Esophagus mucosa (tissue), 1 donor: ENCODE data around the gene ZNF414. TPM values are rescaled to one million over a fixed set of nuclear protein-coding genes. Genes with fewer than 3 reads are reported as not detected.

ENCODE experiments used
- ATAC-seq: fragments of 200-7000 bp; cut with Tn5 transposase; one replicate; pipeline ENCODE4 v1.9.1; 2020
- total RNA-seq: library from RNA; stranded (reverse); gene quantifications from one replicate; pipeline ENCODE4 v1.2.4, GENCODE V29; 2023
- donor health status: DM: yes; HTN: yes; CAD: no.

ZNF414 gene
- total RNA-seq, 1 donor from 2014 or later: 13.3 TPM

DNA sequence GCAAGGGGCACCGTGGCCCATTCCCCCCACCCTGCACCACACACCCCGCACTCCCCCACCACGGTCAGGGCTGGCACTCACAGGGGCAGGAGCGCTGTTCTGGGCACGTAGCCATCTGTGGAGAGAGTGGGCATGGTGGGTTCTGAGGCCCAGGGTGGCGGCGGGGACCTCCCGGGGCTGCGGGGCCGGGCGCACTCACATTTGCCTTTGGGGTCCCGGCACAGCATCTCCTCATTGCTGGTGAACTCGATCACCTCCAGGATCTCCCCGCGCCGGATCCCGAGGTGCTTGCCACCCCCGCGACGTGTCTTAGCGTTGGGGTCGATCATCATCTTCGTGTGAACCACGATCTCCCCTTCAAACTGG is 23.6 kb downstream of the ZNF414 start:
- peak; percentile 0 for ATAC-seq

GRCh38 chr19:8489561-8490394 is 24.2 kb downstream of the ZNF414 start:
- peak; percentile 90 for ATAC-seq

- ATAC-seq: no peak
Measured at GRCh38 chr19:8488365-8488764, 25.6 kb downstream of the ZNF414 start.

- no peak for ATAC-seq
Measured at GRCh38 chr19:8487137-8487851, 26.7 kb downstream of the ZNF414 start.

- no peak for ATAC-seq
Measured at GRCh38 chr19:8486661-8487136, 27.3 kb downstream of the ZNF414 start.

DNA sequence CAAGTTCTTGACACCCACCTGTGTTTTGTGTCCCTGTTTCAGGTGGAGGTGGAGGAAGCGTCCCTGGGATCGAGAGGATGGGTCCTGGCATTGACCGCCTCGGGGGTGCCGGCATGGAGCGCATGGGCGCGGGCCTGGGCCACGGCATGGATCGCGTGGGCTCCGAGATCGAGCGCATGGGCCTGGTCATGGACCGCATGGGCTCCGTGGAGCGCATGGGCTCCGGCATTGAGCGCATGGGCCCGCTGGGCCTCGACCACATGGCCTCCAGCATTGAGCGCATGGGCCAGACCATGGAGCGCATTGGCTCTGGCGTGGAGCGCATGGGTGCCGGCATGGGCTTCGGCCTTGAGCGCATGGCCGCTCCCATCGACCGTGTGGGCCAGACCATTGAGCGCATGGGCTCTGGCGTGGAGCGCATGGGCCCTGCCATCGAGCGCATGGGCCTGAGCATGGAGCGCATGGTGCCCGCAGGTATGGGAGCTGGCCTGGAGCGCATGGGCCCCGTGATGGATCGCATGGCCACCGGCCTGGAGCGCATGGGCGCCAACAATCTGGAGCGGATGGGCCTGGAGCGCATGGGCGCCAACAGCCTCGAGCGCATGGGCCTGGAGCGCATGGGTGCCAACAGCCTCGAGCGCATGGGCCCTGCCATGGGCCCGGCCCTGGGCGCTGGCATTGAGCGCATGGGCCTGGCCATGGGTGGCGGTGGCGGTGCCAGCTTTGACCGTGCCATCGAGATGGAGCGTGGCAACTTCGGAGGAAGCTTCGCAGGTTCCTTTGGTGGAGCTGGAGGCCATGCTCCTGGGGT is 28.2 kb downstream of the ZNF414 start:
- no peak for ATAC-seq

DNA sequence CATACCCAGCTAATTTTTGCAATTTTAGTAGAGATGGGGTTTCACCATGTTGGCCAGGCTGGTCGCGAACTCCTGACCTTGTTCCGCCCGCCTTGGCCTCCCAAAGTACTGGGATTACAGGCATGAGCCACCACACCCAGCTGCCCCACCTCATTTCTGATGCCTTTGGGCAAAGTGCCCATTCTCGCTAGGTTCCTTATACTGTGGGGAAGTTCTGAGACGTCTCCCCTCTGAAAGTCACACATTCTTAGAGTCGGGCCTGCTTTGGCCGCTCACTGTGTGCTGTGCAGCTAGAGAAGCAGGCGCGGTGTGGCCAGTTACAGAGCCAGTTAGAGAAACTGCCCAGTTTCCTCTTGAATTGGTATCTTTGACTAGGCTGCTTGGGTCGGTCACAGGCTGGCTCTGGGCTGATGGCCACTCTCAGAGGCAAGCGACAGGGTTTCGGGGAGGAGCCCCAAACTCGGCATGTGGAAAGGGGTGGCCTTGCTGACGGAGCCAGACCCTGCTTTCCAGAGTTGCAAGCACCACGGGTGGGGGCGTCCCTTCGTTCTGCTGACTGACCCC is 29.6 kb downstream of the ZNF414 start:
- peak; percentile 41 for ATAC-seq

DNA sequence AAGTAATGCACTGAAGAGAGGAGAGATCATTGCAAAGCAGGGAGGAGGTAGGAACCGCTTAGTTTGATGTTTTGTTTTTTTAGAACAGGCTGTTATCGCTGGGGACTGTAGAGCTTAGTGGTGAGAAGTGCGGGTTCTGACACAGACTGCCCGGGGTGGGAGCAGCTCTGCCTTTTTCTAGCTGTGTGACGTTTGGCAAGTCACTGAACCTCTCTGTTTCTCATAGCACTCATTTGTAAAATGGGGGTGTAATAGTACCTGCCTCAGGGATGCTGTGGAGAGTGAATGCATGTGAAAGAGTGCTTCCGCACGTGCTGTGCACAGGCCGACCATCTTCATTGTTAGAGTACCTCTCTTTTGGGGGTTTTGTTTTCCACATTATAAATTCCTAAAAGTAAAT is 30.8 kb downstream of the ZNF414 start:
- no peak for ATAC-seq

DNA sequence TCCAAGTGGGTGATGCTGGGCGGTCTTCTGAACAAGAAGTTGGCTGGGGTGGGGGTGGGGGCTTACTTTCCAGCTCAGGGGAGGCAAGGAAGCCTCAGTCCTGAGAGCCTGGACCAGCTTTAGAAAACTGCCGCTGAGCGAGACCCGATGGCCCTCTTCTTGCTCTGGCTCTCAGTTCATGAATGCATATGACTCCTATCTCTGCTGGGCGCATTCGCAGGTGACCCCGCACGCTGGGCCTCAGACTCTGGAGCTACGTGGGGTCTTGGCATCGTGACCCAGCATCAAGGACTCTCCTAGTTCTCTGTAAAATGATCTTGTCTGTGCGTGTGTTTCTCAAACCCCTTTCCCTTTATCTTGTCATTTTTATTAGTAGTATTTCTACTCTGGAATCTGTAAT is 31.3 kb downstream of the ZNF414 start:
- ATAC-seq: no peak

DNA sequence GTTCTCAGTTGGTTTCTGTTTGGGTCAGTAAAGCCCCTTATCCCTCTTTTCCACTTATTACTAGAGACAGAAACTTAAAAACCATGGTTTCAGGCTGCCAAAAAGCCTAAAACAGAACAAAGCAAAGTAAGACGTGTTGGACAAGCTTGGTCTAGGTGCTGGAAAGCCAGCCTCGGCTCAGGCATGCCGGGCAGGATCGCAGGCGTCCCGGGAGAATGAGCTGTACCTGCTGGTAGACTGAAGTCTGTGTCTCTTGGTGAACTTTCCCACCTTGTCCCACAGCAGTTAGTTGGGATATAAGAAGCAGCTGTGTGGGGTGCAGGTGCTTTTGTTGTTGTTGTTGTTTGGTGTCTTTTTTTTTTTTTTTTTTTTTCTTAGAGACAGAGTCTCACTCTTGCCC is 32.4 kb downstream of the ZNF414 start:
- ATAC-seq: peak; percentile 32

DNA sequence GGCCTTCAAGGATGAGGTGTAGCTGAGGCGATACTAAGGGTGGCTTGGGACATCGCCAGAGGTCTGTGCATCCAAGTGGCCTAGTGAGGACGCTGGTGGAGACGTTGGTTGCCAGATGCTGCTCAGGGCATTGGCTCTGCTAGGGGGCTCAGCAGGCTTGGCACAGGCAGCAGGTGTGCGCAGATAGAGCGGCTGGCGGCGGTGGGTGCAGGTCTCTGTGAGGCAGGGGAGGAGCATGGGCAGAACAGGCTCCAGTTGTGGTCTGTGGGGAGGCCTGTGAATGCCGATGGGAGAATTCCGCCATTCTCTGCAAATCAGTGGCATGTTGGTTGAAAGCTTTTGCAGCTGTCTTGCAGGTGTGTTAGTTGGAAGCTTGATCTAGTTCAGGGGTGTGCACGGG is 32.8 kb downstream of the ZNF414 start:
- peak; percentile 14 for ATAC-seq

- ATAC-seq: no peak
Measured at GRCh38 chr19:8478598-8478997, 35.4 kb downstream of the ZNF414 start.

GRCh38 chr19:8477889-8478288 is 36.1 kb downstream of the ZNF414 start:
- no peak for ATAC-seq

GRCh38 chr19:8476524-8476923 is 37.4 kb downstream of the ZNF414 start:
- ATAC-seq: no peak

GRCh38 chr19:8475005-8475404 is 39.0 kb downstream of the ZNF414 start:
- ATAC-seq: no peak

GRCh38 chr19:8473648-8474476 is 40.1 kb downstream of the ZNF414 start:
- ATAC-seq: no peak

DNA sequence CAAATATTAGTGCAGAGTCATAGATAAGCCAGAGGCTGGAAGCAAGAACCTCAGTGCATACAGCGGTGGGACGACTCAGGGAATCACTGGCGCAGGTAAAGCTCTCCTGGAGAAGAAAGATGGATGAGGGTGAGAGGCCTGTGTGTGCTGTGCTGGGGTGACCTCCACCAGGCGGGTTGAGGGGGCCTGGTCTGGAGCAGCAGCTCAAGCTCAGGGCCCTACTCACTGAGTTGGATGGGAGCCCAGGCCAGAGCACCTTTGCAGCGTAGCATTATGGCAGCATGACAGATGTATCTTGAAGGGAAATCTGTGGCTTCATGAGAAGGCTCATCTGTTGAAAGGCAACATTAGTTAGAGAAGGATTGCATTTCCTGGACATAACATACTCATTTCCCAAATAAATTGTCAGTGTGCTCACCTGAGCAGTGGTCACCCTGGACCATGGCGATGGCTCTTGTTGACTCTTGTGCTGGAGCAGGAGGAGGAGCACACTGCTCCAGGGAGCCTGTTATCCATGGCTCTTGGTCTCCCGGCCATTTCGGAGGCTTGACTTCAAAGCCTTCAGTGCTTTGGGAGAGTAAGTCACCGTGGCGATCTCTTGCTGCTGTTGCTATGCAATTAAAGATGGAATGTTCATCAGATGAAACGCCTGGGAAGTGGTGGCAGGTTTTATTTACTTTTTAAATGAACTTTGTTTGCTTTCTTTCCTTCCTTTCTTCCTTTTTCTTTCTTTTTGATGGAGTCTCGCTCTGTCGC is 44.2 kb downstream of the ZNF414 start:
- ATAC-seq: peak; percentile 27

DNA sequence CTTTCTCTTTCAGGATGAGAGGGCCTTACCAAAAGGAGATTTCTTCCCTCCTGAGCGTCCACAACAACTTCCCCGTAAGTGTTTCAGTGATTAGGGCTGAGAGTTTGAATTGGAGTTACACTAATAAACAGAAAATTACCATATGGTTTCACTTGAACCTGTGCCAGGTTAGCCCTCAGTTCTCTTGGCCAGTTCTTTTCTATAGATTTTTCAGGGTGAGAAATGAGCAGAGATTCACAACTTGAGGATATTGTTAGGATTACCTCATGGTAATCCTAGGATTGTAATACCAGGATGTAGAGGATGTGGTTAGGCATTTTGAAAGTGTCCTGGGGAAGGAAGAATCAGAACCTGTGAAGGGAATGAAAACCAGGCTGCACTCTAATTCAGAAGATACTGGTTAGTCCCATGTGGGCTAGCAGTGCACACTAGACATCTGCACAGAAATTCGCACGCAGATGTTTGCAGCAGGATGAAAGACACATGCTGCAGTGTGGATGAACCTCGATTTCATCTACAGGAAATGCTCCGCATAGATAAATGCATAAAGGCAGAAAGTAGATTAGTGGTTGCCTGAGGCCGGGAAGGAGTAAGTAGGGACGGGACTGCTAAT is 45.1 kb downstream of the ZNF414 start:
- ATAC-seq: no peak

DNA sequence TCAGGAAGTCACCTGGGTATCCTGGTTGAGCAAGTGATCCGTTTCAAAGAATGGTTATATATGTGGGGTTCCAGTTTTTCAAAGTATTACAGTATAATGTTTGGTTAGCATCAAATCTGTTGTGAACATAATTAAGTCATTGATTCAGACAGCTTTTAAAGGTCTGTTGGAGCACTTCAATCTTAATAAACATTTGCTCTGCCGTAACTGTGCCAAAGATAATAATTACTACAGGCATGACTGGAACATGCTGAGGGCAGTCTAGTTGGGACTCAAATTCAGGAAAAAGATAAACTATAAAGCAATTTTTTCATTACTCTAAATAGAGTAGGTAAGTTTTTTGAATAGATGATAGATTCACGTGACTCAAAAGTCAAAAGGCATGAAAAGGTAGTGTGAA is 45.8 kb downstream of the ZNF414 start:
- no peak for ATAC-seq

GRCh38 chr19:8466018-8466417 is 47.9 kb downstream of the ZNF414 start:
- ATAC-seq: no peak

DNA sequence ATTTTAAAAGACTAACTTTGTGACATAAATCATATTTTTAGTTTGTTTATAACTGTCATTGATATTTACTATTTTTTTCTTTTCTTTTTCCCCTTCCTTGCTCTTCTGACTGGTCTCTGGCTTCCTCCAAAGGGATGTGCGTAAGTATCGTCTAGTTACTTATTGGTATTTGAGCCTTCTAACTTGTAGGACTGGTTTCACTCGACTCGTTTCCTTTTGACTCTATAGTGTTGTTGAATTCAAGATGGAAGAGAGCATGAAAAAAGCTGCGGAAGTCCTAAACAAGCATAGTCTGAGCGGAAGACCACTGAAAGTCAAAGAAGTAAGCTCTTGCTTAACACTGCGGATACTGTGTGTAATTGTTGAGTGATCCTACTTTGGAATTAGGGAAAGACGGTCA is 50.6 kb downstream of the ZNF414 start:
- ATAC-seq: peak; percentile 52
